Endothelial cell of umbilical vein (primary cell): Measurements from ENCODE around the gene VPS45. TPM values are rescaled to one million over a fixed set of nuclear protein-coding genes. Genes with fewer than 3 reads are reported as not detected.

Source experiments
- BruUV-seq: library from RNA; stranded (reverse); fragments of 400-500 nt; replicated peaks from 2 replicates; lab custom pipeline; 2021; lab: Mats Ljungman, UMichigan
- CTCF ChIA-PET: fragments of 300-600, 350-600 bp; sonication (Branson Sonifier 250); formaldehyde crosslinking; loops from one replicate; lab custom pipeline; 2021; ENCODE audit warnings: antibody characterized with exemption, inconsistent platforms; lab: Charles Lee
- POLR2A ChIA-PET: fragments of 300-600, 350-600 bp; sonication (Branson Sonifier 250); formaldehyde crosslinking; loops from one replicate; lab custom pipeline; 2021; ENCODE audit warnings: antibody characterized with exemption, inconsistent platforms; lab: Charles Lee
- DNase-seq: peaks from one replicate; pipeline ENCODE4 v3.0.0-alpha.2; 2011; ENCODE audit warnings: low read depth, low spot score
- FAIRE-seq: peaks from 2 replicates; lab custom pipeline; 2011; peaks lifted over from hg19 to GRCh38; lab: Jason Lieb, UNC
- H2AFZ ChIP-seq: 2 replicates; pipeline ENCODE4 v1.6.0; 2012; ENCODE audit warnings: low read depth, low read length, control low read depth, inconsistent platforms
- H3K27ac ChIP-seq: 2 replicates; pipeline ENCODE4 v1.5.1; 2011; ENCODE audit warnings: low read depth, mild to moderate bottlenecking, control low read depth, low read length, moderate library complexity; ENCODE audit not compliant: insufficient read depth
- H3K27me3 ChIP-seq, 2 experiments: 2 replicates each; pipeline versions ENCODE4 v1.6.0 to v1.6.1; 2011; ENCODE audit warnings: low read length in 2 of 2, mixed read lengths in 1 of 2; ENCODE audit not compliant: control insufficient read depth in 2 of 2, insufficient read depth in 2 of 2
- H3K36me3 ChIP-seq, 2 experiments: 2 replicates in 1 of 2; 3 replicates in 1 of 2; pipeline ENCODE4 v1.5.1; 2011; ENCODE audit warnings: low read length in 2 of 2, mild to moderate bottlenecking in 1 of 2, moderate library complexity in 1 of 2; ENCODE audit not compliant: control insufficient read depth in 2 of 2, insufficient read depth in 2 of 2; ENCODE audit errors: extremely low read depth in 1 of 2
- H3K4me1 ChIP-seq: 3 replicates; pipeline ENCODE4 v1.5.1; 2011; ENCODE audit warnings: mild to moderate bottlenecking, low read length; ENCODE audit not compliant: control insufficient read depth, insufficient read depth; ENCODE audit errors: extremely low read depth
- H3K4me2 ChIP-seq: 2 replicates; pipeline ENCODE4 v1.6.1; 2011; ENCODE audit warnings: low read length, control low read depth, mixed read lengths; ENCODE audit not compliant: insufficient read depth
- H3K4me3 ChIP-seq, 3 experiments: fragments of 200-600 bp in 1 of 3; sonication (generic), shearing (Covaris generic) in 1 of 3; replicated peaks in 1 of 3; 2 replicates each; pipeline ENCODE4 v1.5.1; 2011 to 2016; ENCODE audit warnings: control low read depth in 3 of 3, low read length in 3 of 3, mild to moderate bottlenecking in 2 of 3, inconsistent platforms in 1 of 3, low read depth in 1 of 3, moderate library complexity in 1 of 3; ENCODE audit not compliant: insufficient read depth in 1 of 3
- H3K79me2 ChIP-seq: 2 replicates; pipeline ENCODE4 v1.6.0; 2012; ENCODE audit warnings: low read length, inconsistent platforms; ENCODE audit not compliant: control insufficient read depth, insufficient read depth
- H3K9ac ChIP-seq: replicated peaks from 2 replicates; pipeline ENCODE3; 2011; ENCODE audit warnings: low read length, control low read depth; ENCODE audit not compliant: insufficient read depth; ENCODE audit errors: extremely low read depth
- H3K9me1 ChIP-seq: replicated peaks from 3 replicates; pipeline ENCODE4 v1.6.0; 2011; ENCODE audit warnings: mild to moderate bottlenecking, low read length; ENCODE audit not compliant: control insufficient read depth, insufficient read depth; ENCODE audit errors: extremely low read depth
- H3K9me3 ChIP-seq: replicated peaks from 2 replicates; pipeline ENCODE4 v1.5.1; 2012; ENCODE audit warnings: low read length, inconsistent platforms; ENCODE audit not compliant: control insufficient read depth, insufficient read depth
- H4K20me1 ChIP-seq: replicated peaks from 2 replicates; pipeline ENCODE3; 2011; ENCODE audit warnings: mild to moderate bottlenecking, low read length; ENCODE audit not compliant: control insufficient read depth, insufficient read depth; ENCODE audit errors: extremely low read depth
- CTCF ChIP-seq, 2 donors: IDR thresholded peaks; 1 replicate in 1 of 2; 2 replicates in 1 of 2; pipeline ENCODE4 v1.5.1; 2011; ENCODE audit warnings: low read length in 2 of 2, mild to moderate bottlenecking in 2 of 2, moderate library complexity in 2 of 2, control low read depth in 1 of 2, inconsistent platforms in 1 of 2, low read depth in 1 of 2; ENCODE audit not compliant: insufficient read depth in 1 of 2; ENCODE audit errors: extremely low read depth in 1 of 2
- FOS ChIP-seq: IDR thresholded peaks from 2 replicates; pipeline ENCODE4 v1.6.1; 2011; ENCODE audit warnings: mild to moderate bottlenecking, low read length, moderate library complexity, borderline replicate concordance; ENCODE audit not compliant: insufficient read depth
- JUN ChIP-seq: IDR thresholded peaks from 2 replicates; pipeline ENCODE4 v1.6.1; 2011; ENCODE audit warnings: borderline replicate concordance, low read depth; ENCODE audit not compliant: insufficient read length, insufficient read depth
- dilution Hi-C: fragments of 300-500 bp; cut with MboI; formaldehyde crosslinking; loops from one replicate; pipeline ENCODE4 v1.15.0; 2019; ENCODE audit warnings: low sequenced_read_pairs; ENCODE audit not compliant: extremely low pct_ligation_motif_present
- intact Hi-C: fragments of 100-400 bp; cut with micrococcal nuclease; formaldehyde crosslinking; loops from one replicate; pipeline ENCODE4 v1.10.0; 2022
- polyA plus RNA-seq, 4 experiments: library from polyadenylated mRNA; depleted of rRNA in 3 of 4; stranded (reverse) in 3 of 4; unstranded in 1 of 4; fragments of >200 nt; gene quantifications; 2 replicates each; pipeline versions ENCODE4 v1.2.1 to v1.2.3, GENCODE V29; 2011 to 2012; ENCODE audit warnings: missing spikeins in 1 of 4
- total RNA-seq: library from RNA; stranded (reverse); gene quantifications from 2 replicates; pipeline ENCODE4 v1.2.3, GENCODE V29; 2021

The VPS45 gene
- total and polyA plus RNA-seq, 2 donors (not counting 3 experiments of a cell fraction or from before 2014, with no cell fraction given), result 24.8 to 43.7 TPM

- Histone ChIP-seq H3K4me1 (peaks cover 7% of the 10 kb centered on the region), H3K4me3 (no peak overlapping the region)
- no peak for FAIRE-seq
These were observed 5.4 kb downstream of the VPS45 start for GRCh38 chr1:150072959-150073358.

More at GRCh38 chr1:150072959-150073358, 5.4 kb downstream of the VPS45 start:
- Histone ChIP-seq H3K36me3 (peaks cover 0 to 12% of the 10 kb centered on the region in 2 experiments), H3K27me3 (no peaks in the 10 kb centered on the region), H3K27ac (no peak overlapping the region), H4K20me1 (no peaks in the 10 kb centered on the region), H3K79me2 (peaks cover 9% of the 10 kb centered on the region), H2AFZ (no peak overlapping the region), H3K9me3 (no peaks in the 10 kb centered on the region), H3K4me2 (no peak overlapping the region), H3K9me1 (no peaks in the 10 kb centered on the region), H3K9ac (no peak overlapping the region)
- ChIA-PET POLR2A (no interaction called here), CTCF (interaction anchor here (0.6 to 8.2 kb wide), 22 partner anchors 10 to 138 kb away, joined by 3 to 165 read pairs (median 4); partner anchors contain the start of gene PLEKHO1)
- intact Hi-C loops, result loop anchor here (1.0 kb wide), 2 partner anchors 96 to 114 kb away; no protein-coding TSS in a partner anchor
- dilution Hi-C loops, result no loop called here
- BruUV-seq, result no TSS peak
- peak; percentile 40 for DNase-seq
- peak in 1 of 2 donors; percentile 20 for TF ChIP-seq CTCF (IDR thresholded peaks at IDR 0.05; ENCODE audit: extremely low read depth in 1 of 2, insufficient read depth in 1 of 2, low read depth in 1 of 2, low read length in 2 of 2)
- no peak for TF ChIP-seq FOS
- TF ChIP-seq JUN, result no peak
